Activated naive CD4-positive, alpha-beta T cell treated with anti-CD3 and anti-CD28 coated beads for 36 hours (primary cell): ENCODE data around the gene AK3. TPM values are rescaled to one million over a fixed set of nuclear protein-coding genes. Genes with fewer than 3 reads are reported as not detected.

Experiments
- CTCF ChIA-PET: fragments of 350-600 bp; sonication (Branson Sonifier 250); formaldehyde crosslinking; loops from one replicate; lab custom pipeline; 2021; ENCODE audit warnings: antibody characterized with exemption; lab: Charles Lee
- DNase-seq: peaks from one replicate; pipeline ENCODE4 v3.0.0-alpha.2; 2020
- H3K27ac Mint-ChIP-seq: one replicate; pipeline ENCODE4 v1.8.0; 2021; ENCODE audit warnings: mild to moderate bottlenecking, mixed read lengths
- H3K27me3 Mint-ChIP-seq: one replicate; pipeline ENCODE4 v1.8.0; 2021; ENCODE audit warnings: low read depth, mixed read lengths
- H3K36me3 Mint-ChIP-seq: one replicate; pipeline ENCODE4 v1.8.0; 2021; ENCODE audit warnings: low read depth, mixed read lengths
- H3K4me1 Mint-ChIP-seq: one replicate; pipeline ENCODE4 v1.8.0; 2021; ENCODE audit warnings: low read depth, mixed read lengths
- H3K4me3 Mint-ChIP-seq: one replicate; pipeline ENCODE4 v1.8.0; 2021; ENCODE audit warnings: mild to moderate bottlenecking, moderate library complexity, mixed read lengths
- H3K9me3 Mint-ChIP-seq: one replicate; pipeline ENCODE4 v1.8.0; 2021; ENCODE audit warnings: mixed read lengths
- intact Hi-C: fragments of 100-400 bp; cut with micrococcal nuclease; formaldehyde crosslinking; loops from one replicate; pipeline ENCODE4 v1.15.1; 2023
- total RNA-seq, 2 experiments: library from RNA; stranded (reverse); gene quantifications; one replicate each; pipeline ENCODE4 v1.2.3, GENCODE V29; 2021

The AK3 gene
- total RNA-seq, 2 experiments from 2014 or later = 50.2 to 50.9 TPM

DNA sequence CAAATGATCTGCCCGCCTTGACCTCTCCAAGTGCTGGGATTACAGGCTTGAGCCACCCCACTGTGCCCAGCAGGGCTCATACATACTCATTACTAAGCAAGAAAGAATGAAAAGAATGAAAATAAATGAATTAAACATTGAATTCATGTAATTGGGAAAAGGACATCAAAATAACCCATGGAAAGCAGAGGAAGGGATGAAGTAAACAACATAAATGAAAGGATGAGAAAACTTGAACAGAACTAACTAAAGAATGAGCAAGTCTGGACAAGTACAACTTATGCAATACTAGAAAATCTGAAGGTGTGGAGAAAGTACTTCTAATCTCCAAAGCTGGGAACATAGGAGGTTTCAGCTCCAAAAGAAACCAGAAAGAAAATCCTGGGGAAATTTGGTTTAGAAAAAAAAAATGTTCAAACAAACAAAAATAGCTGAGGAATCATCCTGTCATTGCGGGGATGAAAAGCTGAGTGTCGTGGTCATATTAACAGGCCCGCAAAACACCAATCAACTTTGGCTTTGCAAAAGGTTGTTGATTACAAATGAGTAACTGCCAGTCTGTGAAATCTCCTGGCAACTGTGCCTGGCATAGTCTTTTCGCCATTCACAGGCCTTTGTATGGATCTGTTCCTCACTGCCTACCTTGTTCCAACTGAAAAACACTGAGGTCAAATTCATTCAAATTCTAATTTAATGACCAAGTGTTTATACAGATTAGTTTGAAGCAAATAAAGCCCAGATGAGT lies 2.3 kb upstream of the AK3 start:
- Mint-ChIP-seq H3K36me3 (peaks cover 10% of the 10 kb centered on the region), H3K27ac (peak overlapping the region; percentile 83), H3K4me3 (peak overlapping the region; percentile 91), H3K9me3 (peaks cover 1% of the 10 kb centered on the region), H3K4me1 (peaks cover 62% of the 10 kb centered on the region), H3K27me3 (no peaks in the 10 kb centered on the region)
- intact Hi-C loops = loop anchor here (5.0 to 10.0 kb wide), 4 partner anchors 361 to 1021 kb away; no protein-coding TSS in a partner anchor
- CTCF ChIA-PET = interaction anchor here (0.7 to 1.2 kb wide), 3 partner anchors 16 to 384 kb away, joined by 3 to 5 read pairs (median 4); partner anchors contain the start of gene CDC37L1
- DNase-seq = no peak

GRCh38 chr9:4742246-4742645 lies 1.2 kb upstream of the AK3 start:
- Mint-ChIP-seq H3K27ac (peak overlapping the region; percentile 83), H3K4me1 (peaks cover 62% of the 10 kb centered on the region), H3K36me3 (peaks cover 11% of the 10 kb centered on the region), H3K4me3 (peak overlapping the region; percentile 91), H3K27me3 (no peaks in the 10 kb centered on the region), H3K9me3 (peaks cover 1% of the 10 kb centered on the region)
- intact Hi-C loops = loop anchor here (5.0 to 10.0 kb wide), 4 partner anchors 360 to 1023 kb away; no protein-coding TSS in a partner anchor
- CTCF ChIA-PET = interaction anchor here (1.1 to 1.2 kb wide), 3 partner anchors 11 to 63 kb away, joined by 4 to 5 read pairs (median 5); partner anchors contain the start of gene CDC37L1
- no peak for DNase-seq

- intact Hi-C loops = loop anchor here (1.0 to 10.0 kb wide), 9 partner anchors 37 to 1217 kb away; partner anchors contain the start of genes CDC37L1, PLPP6 and RCL1
- H3K4me3 Mint-ChIP-seq = peak overlapping the region; percentile 91
- peaks cover 12% of the 10 kb centered on the region for H3K36me3 Mint-ChIP-seq
- CTCF ChIA-PET = interaction anchor here (1.1 to 2.1 kb wide), 6 partner anchors 12 to 74 kb away, joined by 3 to 11 read pairs (median 5); partner anchors contain the start of gene CDC37L1
- H3K27ac Mint-ChIP-seq = peak overlapping the region; percentile 83
- no peaks in the 10 kb centered on the region for H3K27me3 Mint-ChIP-seq
- DNase-seq = peak; percentile 19
- peaks cover 1% of the 10 kb centered on the region for H3K9me3 Mint-ChIP-seq
- peaks cover 60% of the 10 kb centered on the region for H3K4me1 Mint-ChIP-seq
These were observed 525 bp upstream of the AK3 start for GRCh38 chr9:4741365-4742089.

DNA sequence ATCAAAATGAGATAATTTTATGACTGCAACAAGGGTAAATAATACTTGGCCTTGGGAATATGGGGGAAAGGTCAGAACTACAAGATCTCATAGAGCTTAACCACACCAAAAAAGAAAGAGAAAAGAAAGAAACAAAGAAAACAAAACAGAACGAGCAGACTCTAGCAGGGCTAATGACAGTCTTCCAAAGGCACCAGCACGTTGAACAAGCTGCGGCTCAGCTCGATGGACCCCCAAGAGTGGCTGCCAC lies 689 bp downstream of the AK3 start:
- intact Hi-C loops = loop anchor here (2.0 to 10.0 kb wide), 7 partner anchors 36 to 1216 kb away; partner anchors contain the start of gene RCL1
- peaks cover 51% of the 10 kb centered on the region for H3K4me1 Mint-ChIP-seq
- peak overlapping the region; percentile 89 for H3K27ac Mint-ChIP-seq
- DNase-seq = no peak
- H3K9me3 Mint-ChIP-seq = peaks cover 1% of the 10 kb centered on the region
- H3K27me3 Mint-ChIP-seq = no peaks in the 10 kb centered on the region
- peak overlapping the region; percentile 91 for H3K4me3 Mint-ChIP-seq
- CTCF ChIA-PET = interaction anchor here (0.6 to 2.1 kb wide), 14 partner anchors 13 to 143 kb away, joined by 3 to 11 read pairs (median 3); partner anchors contain the start of genes CDC37L1 and PLPP6
- H3K36me3 Mint-ChIP-seq = peaks cover 12% of the 10 kb centered on the region

DNA sequence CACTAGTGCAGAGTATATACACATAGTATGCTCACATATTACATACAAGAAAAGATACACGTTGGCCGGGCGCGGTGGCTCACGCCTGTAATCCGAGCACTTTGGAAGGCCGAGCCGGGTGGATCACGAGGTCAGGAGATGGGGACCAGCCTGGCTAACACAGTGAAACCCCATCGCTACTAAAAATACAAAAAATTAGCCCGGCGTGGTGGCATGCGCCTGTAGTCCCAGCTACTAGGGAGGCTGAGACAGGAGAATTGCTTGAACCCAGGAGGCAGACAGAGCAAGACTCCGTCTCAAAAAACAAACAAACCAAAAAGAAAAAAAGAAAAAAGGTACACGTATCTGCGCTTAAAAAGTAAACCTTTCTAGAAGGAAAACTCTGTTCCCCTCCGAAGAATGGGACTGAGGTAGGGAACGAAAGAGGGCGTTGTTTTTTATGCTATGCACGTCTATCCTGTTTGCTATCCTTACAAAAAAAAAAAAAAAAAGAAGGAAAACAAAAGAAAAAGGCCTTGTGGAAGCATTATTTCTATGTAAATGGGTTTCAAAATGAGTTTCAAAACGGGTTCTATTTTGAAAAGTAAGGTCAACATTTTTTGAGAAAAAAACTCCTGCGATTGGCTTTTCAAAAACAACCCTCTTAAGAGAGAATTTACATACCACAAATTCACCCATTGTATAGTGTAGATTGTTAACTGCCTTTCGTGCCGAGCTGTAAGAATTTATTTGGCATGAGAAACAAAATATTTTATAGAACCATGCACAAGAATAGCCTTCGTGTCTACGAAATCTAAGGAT lies 1.2 kb downstream of the AK3 start:
- peaks cover 1% of the 10 kb centered on the region for H3K9me3 Mint-ChIP-seq

GRCh38 chr9:4738866-4739586 lies 2.0 kb downstream of the AK3 start:
- Mint-ChIP-seq H3K4me3 (peak overlapping the region; percentile 91), H3K27me3 (no peaks in the 10 kb centered on the region), H3K9me3 (no peaks in the 10 kb centered on the region), H3K27ac (peak overlapping the region; percentile 89), H3K4me1 (peaks cover 49% of the 10 kb centered on the region), H3K36me3 (peaks cover 13% of the 10 kb centered on the region)
- CTCF ChIA-PET = interaction anchor here (2.1 kb wide), 1 partner anchor 60 kb away, joined by 7 read pairs; the partner anchor contains the start of gene CDC37L1
- DNase-seq = no peak
- intact Hi-C loops = no loop called here

More for the DNA sequence above, 1.2 kb downstream of the AK3 start:
- peaks cover 49% of the 10 kb centered on the region for H3K4me1 Mint-ChIP-seq
- intact Hi-C loops = loop anchor here (2.0 to 10.0 kb wide), 7 partner anchors 35 to 1215 kb away; partner anchors contain the start of gene RCL1
- peak overlapping the region; percentile 91 for H3K4me3 Mint-ChIP-seq
- peak overlapping the region; percentile 89 for H3K27ac Mint-ChIP-seq
- H3K27me3 Mint-ChIP-seq = no peaks in the 10 kb centered on the region
- no peak for DNase-seq
- peaks cover 12% of the 10 kb centered on the region for H3K36me3 Mint-ChIP-seq
- CTCF ChIA-PET = interaction anchor here (0.7 to 2.1 kb wide), 13 partner anchors 13 to 143 kb away, joined by 3 to 11 read pairs (median 3); partner anchors contain the start of genes CDC37L1 and PLPP6

DNA sequence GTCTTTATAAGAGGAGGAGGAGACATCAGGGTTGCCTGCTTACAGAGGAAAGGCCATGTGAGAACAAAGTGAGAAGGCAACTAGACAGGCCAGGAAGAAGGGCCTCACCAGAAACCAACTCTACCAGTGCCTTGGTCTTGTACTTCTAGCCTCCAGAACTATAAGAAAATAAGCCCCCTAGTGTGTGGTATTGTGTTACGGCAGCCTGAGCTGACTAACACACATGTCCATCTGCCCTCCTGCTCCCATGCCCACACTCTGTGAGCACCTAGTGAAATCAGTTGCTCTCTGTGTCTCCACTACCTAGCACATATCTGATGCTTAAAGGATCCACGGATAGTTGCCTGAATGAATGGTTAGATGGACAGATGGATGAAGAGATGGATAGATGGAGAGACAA lies 6.9 kb downstream of the AK3 start:
- Mint-ChIP-seq H3K27ac (no peak overlapping the region), H3K4me1 (peaks cover 45% of the 10 kb centered on the region), H3K36me3 (peaks cover 9% of the 10 kb centered on the region), H3K9me3 (no peaks in the 10 kb centered on the region), H3K4me3 (no peak overlapping the region), H3K27me3 (no peaks in the 10 kb centered on the region)
- DNase-seq = no peak
- intact Hi-C loops = no loop called here
- CTCF ChIA-PET = no interaction called here

- Mint-ChIP-seq H3K27ac (no peak overlapping the region), H3K4me1 (peaks cover 40% of the 10 kb centered on the region), H3K27me3 (no peaks in the 10 kb centered on the region), H3K9me3 (no peaks in the 10 kb centered on the region), H3K36me3 (peaks cover 9% of the 10 kb centered on the region), H3K4me3 (no peak overlapping the region)
- intact Hi-C loops = no loop called here
- no peak for DNase-seq
- CTCF ChIA-PET = interaction anchor here (1.2 kb wide), 1 partner anchor 14 kb away, joined by 3 read pairs; no protein-coding TSS in a partner anchor
These were observed 8.1 kb downstream of the AK3 start for GRCh38 chr9:4732890-4733289.

DNA sequence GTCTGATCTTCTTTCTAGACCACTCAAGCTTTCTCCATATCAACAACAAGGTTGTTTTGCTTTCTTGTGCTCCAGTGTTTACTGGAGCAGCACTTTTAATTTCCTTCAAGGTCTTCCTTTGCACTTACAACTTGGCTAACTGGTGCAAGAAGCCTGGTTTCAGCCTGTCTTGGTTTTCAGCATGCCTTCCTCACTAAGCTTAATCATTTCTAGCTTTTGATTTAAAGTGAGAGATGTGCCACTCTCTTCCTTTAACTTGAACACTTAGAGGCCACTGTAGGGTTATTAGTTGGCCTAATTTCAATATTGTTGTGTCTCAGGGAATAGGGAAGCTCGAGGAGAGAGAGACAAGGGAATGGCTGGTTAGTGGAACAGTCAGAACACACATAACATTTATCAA lies 13.4 kb downstream of the AK3 start:
- peaks cover 32% of the 10 kb centered on the region for H3K4me1 Mint-ChIP-seq
- no peaks in the 10 kb centered on the region for H3K9me3 Mint-ChIP-seq
- H3K27ac Mint-ChIP-seq = no peak overlapping the region
- DNase-seq = no peak
- intact Hi-C loops = no loop called here
- H3K27me3 Mint-ChIP-seq = no peaks in the 10 kb centered on the region
- H3K4me3 Mint-ChIP-seq = no peak overlapping the region
- CTCF ChIA-PET = interaction anchor here (0.8 kb wide), 1 partner anchor 13 kb away, joined by 3 read pairs; no protein-coding TSS in a partner anchor
- peaks cover 17% of the 10 kb centered on the region for H3K36me3 Mint-ChIP-seq

- H3K4me1 Mint-ChIP-seq = peaks cover 25% of the 10 kb centered on the region
- H3K27ac Mint-ChIP-seq = no peak overlapping the region
- no peaks in the 10 kb centered on the region for H3K27me3 Mint-ChIP-seq
- no peaks in the 10 kb centered on the region for H3K9me3 Mint-ChIP-seq
- CTCF ChIA-PET = no interaction called here
- intact Hi-C loops = no loop called here
- no peak overlapping the region for H3K4me3 Mint-ChIP-seq
- DNase-seq = no peak
- peaks cover 26% of the 10 kb centered on the region for H3K36me3 Mint-ChIP-seq
These were observed 15.1 kb downstream of the AK3 start for GRCh38 chr9:4725706-4726442.
